GM12892 (cell line): ENCODE measurements around the gene IFITM5.
"Not testable (repeated sequence)": the region's sequence is repeated elsewhere in the genome, so short reads cannot be mapped to it uniquely, and the experiment has no call there.

Experiments used
- DNase-seq: peaks from one replicate; pipeline ENCODE4 v3.0.0; 2011; ENCODE audit not compliant: insufficient read length
- FAIRE-seq: peaks from 2 replicates; lab custom pipeline; 2011; peaks lifted over from hg19 to GRCh38; lab: Jason Lieb, UNC
- POLR2A ChIP-seq: IDR thresholded peaks from 2 replicates; pipeline ENCODE4 v1.6.1; 2011; ENCODE audit warnings: low read depth, low read length, control low read depth
- POLR2AphosphoS5 ChIP-seq: IDR thresholded peaks from 2 replicates; pipeline ENCODE4 v1.6.1; 2011; ENCODE audit warnings: low read depth, low read length, control low read depth
- TAF1 ChIP-seq: IDR thresholded peaks from 2 replicates; pipeline ENCODE4 v1.6.1; 2011; ENCODE audit warnings: low read depth, mild to moderate bottlenecking, control low read depth, low read length, borderline replicate concordance

Gene IFITM5

GRCh38 chr11:288478-289397 lies 10.6 kb downstream of the IFITM5 start, which contains the start of gene PGGHG:
Gene PGGHG, plus strand, starts transcription at chr11:289126. Its CDS starts 691 bp downstream, at chr11:289817.
- DNase-seq = peak; percentile 95
- no peak for TF ChIP-seq POLR2A
- no peak for TF ChIP-seq POLR2AphosphoS5
- FAIRE-seq = peak; percentile 69

GRCh38 chr11:287821-288477 lies 11.4 kb downstream of the IFITM5 start:
- no peak for TF ChIP-seq TAF1
- no peak for TF ChIP-seq POLR2AphosphoS5
- no peak for TF ChIP-seq POLR2A
- DNase-seq = peak; percentile 17
- FAIRE-seq = no peak

GRCh38 chr11:286977-287820 lies 12.1 kb downstream of the IFITM5 start:
- DNase-seq = peak; percentile 18

DNA sequence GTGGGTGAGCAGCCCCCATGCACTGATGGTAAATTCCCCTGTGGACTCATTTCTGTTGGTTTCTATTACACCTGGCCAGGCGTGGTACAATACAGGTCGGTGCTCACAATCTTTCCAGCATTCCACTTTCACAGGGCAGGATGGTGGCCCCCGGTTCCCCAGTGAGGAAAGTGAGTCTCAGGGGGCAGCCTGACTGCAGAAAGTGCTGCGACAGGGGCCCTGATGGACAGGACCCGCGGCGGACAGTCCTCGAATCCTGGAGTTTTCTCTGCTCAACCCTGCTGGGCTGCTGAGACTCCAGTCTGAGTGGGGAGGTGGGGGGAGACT lies 13.5 kb downstream of the IFITM5 start:
- FAIRE-seq (no peak), DNase-seq (no peak)
- TF ChIP-seq POLR2AphosphoS5 = no peak
- TF ChIP-seq POLR2A = no peak
- no peak for TF ChIP-seq TAF1

More at GRCh38 chr11:286977-287820, 12.1 kb downstream of the IFITM5 start:
- not testable (repeated sequence) for FAIRE-seq

DNA sequence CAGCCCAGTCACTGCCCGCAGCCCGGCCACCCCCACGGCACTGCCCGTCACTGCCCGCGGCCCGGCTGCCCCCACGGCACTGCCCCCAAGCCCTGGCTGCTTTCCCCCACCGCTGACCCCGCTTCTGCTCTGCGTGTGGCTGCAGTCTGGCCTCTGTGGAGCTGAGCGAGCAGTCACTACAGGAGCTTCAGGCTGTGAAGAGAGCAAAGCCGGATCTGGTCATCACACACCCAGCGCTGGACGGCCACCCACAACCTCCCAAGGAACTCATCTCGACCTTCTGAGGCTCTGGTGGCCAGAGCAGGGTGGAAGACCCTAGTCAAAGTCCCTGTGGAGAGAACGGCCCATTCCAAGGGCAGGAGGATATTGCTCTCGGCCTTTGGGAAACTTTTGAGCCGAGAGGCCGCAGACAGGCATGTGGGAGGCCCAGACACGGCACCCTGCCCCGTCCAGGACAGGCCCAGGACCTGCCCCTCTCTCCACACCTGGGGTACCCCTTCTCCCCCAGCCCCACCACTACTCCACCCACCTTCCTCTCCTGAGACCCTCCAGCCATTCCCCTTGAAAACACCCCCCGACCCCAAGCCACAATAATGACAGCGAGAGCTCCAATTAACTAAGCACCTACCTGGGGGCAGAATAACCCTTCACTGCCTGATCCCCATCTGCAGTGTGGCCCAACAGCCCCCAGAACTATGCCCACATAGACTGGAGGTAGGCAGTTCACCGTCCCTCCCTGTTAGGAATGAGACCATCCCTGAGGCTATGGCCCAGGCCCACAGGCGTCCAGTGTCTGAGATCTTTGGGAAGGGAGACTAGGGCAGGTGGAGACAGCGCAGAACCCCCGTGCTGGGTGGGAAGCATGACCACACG lies 14.1 kb downstream of the IFITM5 start:
- DNase-seq (peak; percentile 12), FAIRE-seq (peak; percentile 36)
- TF ChIP-seq POLR2A (no peak), POLR2AphosphoS5 (no peak), TAF1 (no peak)

- TF ChIP-seq POLR2A (no peak), POLR2AphosphoS5 (no peak)
- DNase-seq = peak; percentile 12
- no peak for FAIRE-seq
These were observed 15.0 kb downstream of the IFITM5 start for GRCh38 chr11:284105-285020.

DNA sequence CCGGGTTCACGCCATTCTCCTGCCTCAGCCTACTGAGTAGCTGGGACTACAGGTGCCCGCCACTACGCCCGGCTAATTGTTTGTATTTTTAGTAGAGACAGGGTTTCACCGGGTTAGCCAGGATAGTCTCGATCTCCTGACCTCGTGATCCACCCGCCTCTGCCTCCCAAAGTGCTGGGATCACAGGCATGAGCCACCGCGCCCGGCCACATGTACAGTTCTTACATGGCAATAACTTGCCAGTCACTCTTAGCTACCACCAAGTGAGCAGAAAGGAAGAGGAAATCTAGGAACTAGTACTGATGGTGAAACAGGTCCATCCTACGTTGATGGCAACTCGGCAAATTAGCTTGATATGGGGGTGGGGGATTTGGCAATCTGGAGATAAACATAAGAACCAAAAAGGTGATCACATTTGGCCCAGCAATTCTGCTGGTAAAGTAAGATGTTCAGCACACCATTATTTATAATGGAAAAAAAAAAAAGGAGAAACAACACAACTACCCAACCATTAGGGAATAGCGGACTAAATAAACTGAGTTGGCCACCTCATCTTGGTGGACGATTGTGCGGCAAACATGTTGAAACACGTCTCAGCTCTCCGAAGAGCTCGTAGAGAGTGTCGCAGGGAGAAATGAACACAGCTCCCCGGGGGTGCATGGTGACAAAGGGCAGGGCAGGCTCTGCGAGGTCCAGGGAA lies 15.8 kb downstream of the IFITM5 start:
- FAIRE-seq (no peak), DNase-seq (no peak)
- no peak for TF ChIP-seq TAF1
- TF ChIP-seq POLR2AphosphoS5 = no peak
- no peak for TF ChIP-seq POLR2A

GRCh38 chr11:282630-283360 lies 16.5 kb downstream of the IFITM5 start:
- TF ChIP-seq TAF1 = no peak
- no peak for FAIRE-seq
- peak; percentile 18 for DNase-seq

GRCh38 chr11:282171-282570 lies 17.2 kb downstream of the IFITM5 start:
- FAIRE-seq (no peak), DNase-seq (peak; percentile 11)
- TF ChIP-seq POLR2AphosphoS5 (no peak), TAF1 (no peak), POLR2A (no peak)
